ENCODE results near the gene CTXN2.
A peak's percentile ranks its signal among the peaks of the same experiment; 100 is the strongest.

CTXN2 gene

GRCh38 chr15:48225771-48226170 is 34.3 kb downstream of the CTXN2 start:
- no peak for DNase-seq

GRCh38 chr15:48230498-48230897 is 39.0 kb downstream of the CTXN2 start:
- no peak for DNase-seq

- no peak for DNase-seq
Measured at GRCh38 chr15:48233246-48233645, 41.8 kb downstream of the CTXN2 start.

GRCh38 chr15:48239334-48239733 is 47.9 kb downstream of the CTXN2 start:
- no peak for DNase-seq

- no peak for DNase-seq
Measured at GRCh38 chr15:48242015-48242414, 50.5 kb downstream of the CTXN2 start.

GRCh38 chr15:48242535-48242934 is 51.1 kb downstream of the CTXN2 start:
- no peak for DNase-seq

GRCh38 chr15:48244921-48245320 is 53.5 kb downstream of the CTXN2 start:
- DNase-seq, result no peak

- DNase-seq, result no peak
Measured at GRCh38 chr15:48248414-48248813, 56.9 kb downstream of the CTXN2 start.

GRCh38 chr15:48250640-48251076 is 59.2 kb downstream of the CTXN2 start:
- DNase-seq, result peak; percentile 6 to 44

GRCh38 chr15:48253172-48253571 is 61.7 kb downstream of the CTXN2 start:
- DNase-seq, result no peak
